Activated T-cell treated with anti-CD3 and anti-CD28 coated beads, Interleukin-2, amount 50 U/mL, for 72 hours (primary cell): ENCODE measurements around the gene WWC2. TPM values are rescaled to one million over a fixed set of nuclear protein-coding genes. Genes with fewer than 3 reads are reported as not detected.
"Not testable (repeated sequence)": the region's sequence is repeated elsewhere in the genome, so short reads cannot be mapped to it uniquely, and the experiment has no call there.

Source experiments
- ATAC-seq, 2 donors: fragments of 150-1000 bp; cut with Tn5 transposase; replicated peaks in 1 of 2; 2 replicates each; pipeline ENCODE4 v1.10.0; 2021; ENCODE audit warnings: moderate library complexity in 2 of 2, mild to moderate bottlenecking in 1 of 2
- DNase-seq, 2 donors: peaks; one replicate each; pipeline ENCODE4 v3.0.0; 2021 to 2022; ENCODE audit warnings: mixed read lengths in 1 of 2
- H3K27ac Mint-ChIP-seq: one replicate; pipeline ENCODE4 v1.8.0; 2022; ENCODE audit warnings: mild to moderate bottlenecking, moderate library complexity, mixed read lengths
- H3K27me3 Mint-ChIP-seq: one replicate; pipeline ENCODE4 v1.8.0; 2022; ENCODE audit warnings: low read depth, mixed read lengths
- H3K36me3 Mint-ChIP-seq, 2 donors: one replicate each; pipeline ENCODE4 v1.8.0; 2022; ENCODE audit warnings: mixed read lengths in 2 of 2, mild to moderate bottlenecking in 1 of 2; ENCODE audit not compliant: insufficient read depth in 2 of 2
- H3K4me1 Mint-ChIP-seq: one replicate; pipeline ENCODE4 v1.8.0; 2022; ENCODE audit warnings: low read depth, mixed read lengths
- H3K4me3 Mint-ChIP-seq, 2 donors: one replicate each; pipeline ENCODE4 v1.8.0; 2022; ENCODE audit warnings: mild to moderate bottlenecking in 2 of 2, mixed read lengths in 2 of 2, moderate library complexity in 2 of 2
- H3K9me3 Mint-ChIP-seq, 2 donors: one replicate each; pipeline ENCODE4 v1.8.0; 2022; ENCODE audit warnings: mixed read lengths in 2 of 2
- total RNA-seq, 2 donors: library from RNA; stranded (reverse); gene quantifications; one replicate each; pipeline ENCODE4 v1.2.3, GENCODE V29; 2022

WWC2 gene
- total RNA-seq, 2 donors from 2014 or later: 3.6 to 3.7 TPM

GRCh38 chr4:183323295-183323694 is 224.2 kb downstream of the WWC2 start:
- Mint-ChIP-seq H3K36me3 (peaks cover 0 to 4% of the 10 kb centered on the region in 2 donors), H3K4me1 (no peaks in the 10 kb centered on the region), H3K4me3 (no peak overlapping the region), H3K27ac (no peak overlapping the region), H3K9me3 (no peaks in the 10 kb centered on the region), H3K27me3 (peaks cover 9% of the 10 kb centered on the region)
- ATAC-seq (no peak), DNase-seq (no peak)

- not testable (repeated sequence) for H3K9me3 Mint-ChIP-seq, H3K4me1 Mint-ChIP-seq, H3K4me3 Mint-ChIP-seq, DNase-seq, H3K27me3 Mint-ChIP-seq, ATAC-seq, H3K27ac Mint-ChIP-seq, H3K36me3 Mint-ChIP-seq
Observed at GRCh38 chr4:183324056-183324455, 225.0 kb downstream of the WWC2 start.

- H3K4me1 Mint-ChIP-seq: no peaks in the 10 kb centered on the region
- ATAC-seq (no peak), DNase-seq (no peak)
- H3K27me3 Mint-ChIP-seq: peaks cover 9% of the 10 kb centered on the region
- H3K4me3 Mint-ChIP-seq: no peak overlapping the region
- peaks cover 0 to 4% of the 10 kb centered on the region in 2 donors for H3K36me3 Mint-ChIP-seq
- H3K9me3 Mint-ChIP-seq: peaks cover 0 to 3% of the 10 kb centered on the region in 2 donors
- no peak overlapping the region for H3K27ac Mint-ChIP-seq
Observed at GRCh38 chr4:183324619-183325018, 225.6 kb downstream of the WWC2 start.

GRCh38 chr4:183326387-183326786 is 227.3 kb downstream of the WWC2 start:
- H3K36me3 Mint-ChIP-seq, ATAC-seq, DNase-seq, H3K4me1 Mint-ChIP-seq, H3K27ac Mint-ChIP-seq, H3K4me3 Mint-ChIP-seq, H3K27me3 Mint-ChIP-seq, H3K9me3 Mint-ChIP-seq: not testable (repeated sequence)

- ATAC-seq: peak; percentile 24 to 58
- Mint-ChIP-seq H3K27me3 (peaks cover 9% of the 10 kb centered on the region), H3K27ac (no peak overlapping the region), H3K4me3 (no peak overlapping the region), H3K36me3 (peaks cover 0 to 4% of the 10 kb centered on the region in 2 donors), H3K4me1 (no peaks in the 10 kb centered on the region), H3K9me3 (peaks cover 0 to 3% of the 10 kb centered on the region in 2 donors)
- DNase-seq: no peak
Observed at GRCh38 chr4:183326853-183327252, 227.8 kb downstream of the WWC2 start.

GRCh38 chr4:183327827-183328226 is 228.8 kb downstream of the WWC2 start:
- DNase-seq: no peak
- Mint-ChIP-seq H3K27ac (no peak overlapping the region), H3K4me1 (no peaks in the 10 kb centered on the region), H3K9me3 (peaks cover 0 to 3% of the 10 kb centered on the region in 2 donors), H3K36me3 (peaks cover 0 to 4% of the 10 kb centered on the region in 2 donors), H3K4me3 (no peak overlapping the region), H3K27me3 (peaks cover 16% of the 10 kb centered on the region)
- no peak for ATAC-seq

GRCh38 chr4:183328832-183329231 is 229.8 kb downstream of the WWC2 start:
- no peak overlapping the region for H3K27ac Mint-ChIP-seq
- H3K4me1 Mint-ChIP-seq: no peaks in the 10 kb centered on the region
- peaks cover 21% of the 10 kb centered on the region for H3K27me3 Mint-ChIP-seq
- DNase-seq (no peak), ATAC-seq (no peak)
- H3K9me3 Mint-ChIP-seq: peaks cover 0 to 3% of the 10 kb centered on the region in 2 donors
- H3K36me3 Mint-ChIP-seq: peaks cover 0 to 4% of the 10 kb centered on the region in 2 donors
- no peak overlapping the region for H3K4me3 Mint-ChIP-seq

GRCh38 chr4:183329244-183329643 is 230.2 kb downstream of the WWC2 start:
- H3K4me1 Mint-ChIP-seq: no peaks in the 10 kb centered on the region

GRCh38 chr4:183329954-183330742 is 231.1 kb downstream of the WWC2 start:
- H3K4me3 Mint-ChIP-seq: no peak overlapping the region
- H3K9me3 Mint-ChIP-seq: peaks cover 0 to 3% of the 10 kb centered on the region in 2 donors
- H3K27ac Mint-ChIP-seq: no peak overlapping the region
- H3K36me3 Mint-ChIP-seq: peaks cover 0 to 4% of the 10 kb centered on the region in 2 donors
- no peak for ATAC-seq
- DNase-seq: no peak
- peaks cover 21% of the 10 kb centered on the region for H3K27me3 Mint-ChIP-seq
- no peaks in the 10 kb centered on the region for H3K4me1 Mint-ChIP-seq

More at GRCh38 chr4:183329244-183329643, 230.2 kb downstream of the WWC2 start:
- ATAC-seq (no peak), DNase-seq (no peak)
- H3K36me3 Mint-ChIP-seq: peaks cover 0 to 4% of the 10 kb centered on the region in 2 donors
- no peak overlapping the region for H3K4me3 Mint-ChIP-seq
- H3K9me3 Mint-ChIP-seq: peaks cover 0 to 3% of the 10 kb centered on the region in 2 donors
- H3K27me3 Mint-ChIP-seq: peaks cover 21% of the 10 kb centered on the region
- H3K27ac Mint-ChIP-seq: no peak overlapping the region

GRCh38 chr4:183330841-183331240 is 231.8 kb downstream of the WWC2 start:
- no peak overlapping the region for H3K27ac Mint-ChIP-seq
- no peak for DNase-seq
- no peak for ATAC-seq
- no peak overlapping the region for H3K4me3 Mint-ChIP-seq
- peaks cover 6% of the 10 kb centered on the region for H3K4me1 Mint-ChIP-seq
- H3K27me3 Mint-ChIP-seq: peaks cover 21% of the 10 kb centered on the region
- H3K9me3 Mint-ChIP-seq: peaks cover 0 to 3% of the 10 kb centered on the region in 2 donors
- peaks cover 0 to 4% of the 10 kb centered on the region in 2 donors for H3K36me3 Mint-ChIP-seq

- H3K36me3 Mint-ChIP-seq: no peaks in the 10 kb centered on the region
- ATAC-seq (no peak), DNase-seq (no peak)
- peaks cover 12% of the 10 kb centered on the region for H3K27me3 Mint-ChIP-seq
- peaks cover 8% of the 10 kb centered on the region for H3K4me1 Mint-ChIP-seq
- H3K4me3 Mint-ChIP-seq: no peak overlapping the region
- no peak overlapping the region for H3K27ac Mint-ChIP-seq
- peaks cover 0 to 3% of the 10 kb centered on the region in 2 donors for H3K9me3 Mint-ChIP-seq
Observed at GRCh38 chr4:183332447-183332846, 233.4 kb downstream of the WWC2 start.

- H3K4me3 Mint-ChIP-seq: no peak overlapping the region
- H3K9me3 Mint-ChIP-seq: peaks cover 0 to 3% of the 10 kb centered on the region in 2 donors
- H3K27ac Mint-ChIP-seq: no peak overlapping the region
Observed at GRCh38 chr4:183333202-183333601, 234.1 kb downstream of the WWC2 start.

GRCh38 chr4:183333983-183334382 is 234.9 kb downstream of the WWC2 start:
- ATAC-seq: no peak
- no peak overlapping the region for H3K4me3 Mint-ChIP-seq
- H3K27ac Mint-ChIP-seq: no peak overlapping the region
- DNase-seq: no peak
- H3K36me3 Mint-ChIP-seq: no peaks in the 10 kb centered on the region
- H3K9me3 Mint-ChIP-seq: peaks cover 0 to 2% of the 10 kb centered on the region in 2 donors
- H3K4me1 Mint-ChIP-seq: peaks cover 8% of the 10 kb centered on the region
- peaks cover 12% of the 10 kb centered on the region for H3K27me3 Mint-ChIP-seq

More at GRCh38 chr4:183333202-183333601, 234.1 kb downstream of the WWC2 start:
- H3K36me3 Mint-ChIP-seq: no peaks in the 10 kb centered on the region
- ATAC-seq (no peak), DNase-seq (no peak)
- H3K27me3 Mint-ChIP-seq: peaks cover 12% of the 10 kb centered on the region
- H3K4me1 Mint-ChIP-seq: peaks cover 8% of the 10 kb centered on the region
